GM23248 (cell line): ENCODE measurements around the gene AKAP10. TPM values are rescaled to one million over a fixed set of nuclear protein-coding genes. Genes with fewer than 3 reads are reported as not detected.

Experiments
- DNase-seq: peaks from one replicate; pipeline ENCODE4 v3.0.0-alpha.2; 2015
- H2AFZ ChIP-seq: fragments of 200-600 bp; sonication (generic); 2 replicates; pipeline ENCODE4 v1.6.1; 2016; ENCODE audit warnings: antibody characterized with exemption
- H3F3A ChIP-seq: fragments of 200-600 bp; sonication (generic); 2 replicates; pipeline ENCODE4 v1.6.1; 2016; ENCODE audit warnings: mild to moderate bottlenecking, antibody characterized with exemption, mixed run types; ENCODE audit not compliant: insufficient read depth
- H3K27ac ChIP-seq: fragments of 200-600 bp; sonication (generic); 2 replicates; pipeline ENCODE4 v1.5.1; 2016; ENCODE audit warnings: mild to moderate bottlenecking
- H3K27me3 ChIP-seq: fragments of 200-600 bp; sonication (generic); replicated peaks from 2 replicates; pipeline ENCODE4 v1.6.1; 2016; ENCODE audit warnings: mild to moderate bottlenecking; ENCODE audit not compliant: insufficient read depth
- H3K36me3 ChIP-seq: fragments of 200-600 bp; sonication (generic); 2 replicates; pipeline ENCODE4 v1.6.1; 2016; ENCODE audit warnings: low read depth, mild to moderate bottlenecking
- H3K4me1 ChIP-seq: fragments of 200-600 bp; sonication (generic); 2 replicates; pipeline ENCODE4 v1.6.1; 2016; ENCODE audit warnings: mild to moderate bottlenecking; ENCODE audit not compliant: insufficient read depth
- H3K4me2 ChIP-seq: fragments of 200-600 bp; sonication (generic); one replicate; pipeline ENCODE4 v1.6.1; 2016; ENCODE audit warnings: mild to moderate bottlenecking; ENCODE audit not compliant: unreplicated experiment
- H3K4me3 ChIP-seq: fragments of 200-600 bp; sonication (generic); 2 replicates; pipeline ENCODE4 v1.5.1; 2016; ENCODE audit warnings: mild to moderate bottlenecking
- H3K79me2 ChIP-seq: fragments of 200-600 bp; sonication (generic); 2 replicates; pipeline ENCODE4 v1.6.1; 2016; ENCODE audit warnings: mild to moderate bottlenecking; ENCODE audit not compliant: insufficient read depth
- H3K9ac ChIP-seq: fragments of 200-600 bp; sonication (generic); 2 replicates; pipeline ENCODE4 v1.6.1; 2016; ENCODE audit warnings: mild to moderate bottlenecking
- H3K9me2 ChIP-seq: fragments of 200-600 bp; sonication (generic); 2 replicates; pipeline ENCODE4 v1.6.1; 2016; ENCODE audit warnings: mixed run types, mild to moderate bottlenecking, moderate library complexity; ENCODE audit not compliant: insufficient read depth
- H3K9me3 ChIP-seq: fragments of 200-600 bp; sonication (generic); one replicate; pipeline ENCODE4 v1.6.1; 2017; ENCODE audit warnings: low read depth
- H4K20me1 ChIP-seq: fragments of 200-600 bp; sonication (generic); 2 replicates; pipeline ENCODE4 v1.6.0; 2016; ENCODE audit not compliant: insufficient read depth
- EZH2 ChIP-seq: fragments of 200-600 bp; sonication (generic); IDR thresholded peaks from 2 replicates; pipeline ENCODE4 v1.6.1; 2018; ENCODE audit warnings: antibody characterized with exemption, mild to moderate bottlenecking; ENCODE audit not compliant: insufficient read depth, poor library complexity, severe bottlenecking
- EZH2phosphoT487 ChIP-seq: fragments of 200-600 bp; sonication (generic); IDR thresholded peaks from 2 replicates; pipeline ENCODE4 v1.6.1; 2018; ENCODE audit warnings: antibody characterized with exemption, moderate library complexity, mild to moderate bottlenecking, low read depth; ENCODE audit not compliant: insufficient read depth
- WGBS, 2 experiments: methylation state at CpG; one replicate each; pipeline ENCODE4 v1.1.6; 2015 to 2017; ENCODE audit warnings: low lambda C conversion rate in 2 of 2, low coverage in 1 of 2; ENCODE audit errors: missing lambda C conversion rate in 2 of 2; 5-methylcytosine and 5-hydroxymethylcytosine counted together
- in situ Hi-C: fragments of 300-500 bp; cut with MboI; formaldehyde crosslinking; loops from 2 replicates; pipeline ENCODE4 v1.15.0; 2020
- polyA plus RNA-seq: library from polyadenylated mRNA; unstranded; fragments of >200 nt; fragmentation: Nextera tagmentation; extraction: Ambion mirVana; gene quantifications from 2 replicates; pipeline ENCODE4 v1.2.1, GENCODE V29; 2016
- total RNA-seq: library from RNA; depleted of rRNA; stranded (reverse); fragments of >200 nt; shearing (Covaris generic); gene quantifications from 2 replicates; pipeline ENCODE4 v1.2.3, GENCODE V29; 2014

AKAP10 gene
- total and polyA plus RNA-seq, 2 experiments from 2014 or later: 18.0 to 26.5 TPM

DNA sequence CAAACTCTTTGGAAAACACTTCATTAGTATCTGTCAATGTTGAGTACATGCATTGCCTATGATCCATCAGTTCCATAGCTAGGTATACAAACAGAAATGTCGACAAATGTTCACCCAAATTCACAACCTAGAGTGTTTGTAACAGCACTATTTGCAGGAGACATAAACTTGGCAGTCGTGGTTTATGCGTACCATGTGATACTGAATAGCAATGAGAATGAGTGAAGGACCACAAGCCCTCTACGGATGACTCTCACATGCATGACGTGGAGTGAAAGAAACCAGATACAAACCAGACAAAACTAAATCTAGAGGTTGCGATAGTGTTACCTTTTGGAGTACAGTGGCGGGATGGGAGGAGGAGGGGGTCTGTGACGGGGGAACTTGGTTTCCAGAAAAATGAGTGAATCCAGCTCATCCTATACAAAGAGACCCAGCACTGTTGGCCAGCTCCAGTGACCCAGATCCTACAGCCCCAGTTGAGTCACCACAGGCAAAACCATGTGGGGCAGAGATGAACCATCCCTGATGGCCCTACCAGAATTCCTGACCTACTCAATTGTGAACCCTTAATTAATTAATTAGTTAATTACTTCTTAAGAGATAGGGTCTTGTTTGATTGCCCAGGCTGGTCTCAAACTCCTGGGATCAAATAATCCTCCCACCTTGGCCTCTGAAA is 94.0 kb downstream of the AKAP10 start:
- no peak for TF ChIP-seq EZH2phosphoT487
- TF ChIP-seq EZH2: no peak
- H3K79me2 ChIP-seq: no peaks in the 10 kb centered on the region
- in situ Hi-C loops: no loop called here
- no peak overlapping the region for H3K4me3 ChIP-seq
- H3K36me3 ChIP-seq: no peaks in the 10 kb centered on the region
- no peak overlapping the region for H2AFZ ChIP-seq
- H3K9ac ChIP-seq: no peak overlapping the region
- no peak for DNase-seq
- H3K27me3 ChIP-seq: no peaks in the 10 kb centered on the region; the same call in 1 of the 2 replicates
- H4K20me1 ChIP-seq: no peaks in the 10 kb centered on the region
- no peaks in the 10 kb centered on the region for H3K9me2 ChIP-seq
- H3K4me2 ChIP-seq: no peak overlapping the region
- no peaks in the 10 kb centered on the region for H3K9me3 ChIP-seq
- H3K4me1 ChIP-seq: no peaks in the 10 kb centered on the region
- no peak overlapping the region for H3K27ac ChIP-seq
- H3F3A ChIP-seq: no peaks in the 10 kb centered on the region
- 81% methylated on average over 8 of the region's 8 CpGs for WGBS, 2 experiments

DNA sequence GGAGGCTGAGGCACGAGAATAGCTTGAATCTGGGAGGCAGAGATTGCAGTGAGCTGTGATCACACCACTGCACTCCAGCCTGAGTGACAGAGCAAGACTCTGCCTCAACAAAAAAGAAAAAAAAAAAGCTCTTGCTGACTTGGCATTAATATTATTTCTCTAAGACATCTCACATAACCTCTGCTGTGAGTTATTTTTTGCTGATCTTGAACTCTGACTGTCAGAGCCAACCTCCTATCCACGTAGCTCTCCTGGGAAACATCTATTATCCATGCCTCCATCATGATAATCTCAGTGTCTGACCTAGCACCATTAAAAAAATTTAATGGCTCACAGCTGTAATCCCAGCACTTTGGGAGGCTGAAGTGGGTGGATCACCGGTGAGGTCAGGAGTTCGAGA is 97.2 kb downstream of the AKAP10 start:
- no peaks in the 10 kb centered on the region for H3K9me3 ChIP-seq
- H3K4me3 ChIP-seq: no peak overlapping the region
- H4K20me1 ChIP-seq: no peaks in the 10 kb centered on the region
- in situ Hi-C loops: no loop called here
- 68 to 72% methylated on average over 4 of the region's 4 CpGs for WGBS, 2 experiments
- no peaks in the 10 kb centered on the region for H3K36me3 ChIP-seq
- H3K27me3 ChIP-seq: no peaks in the 10 kb centered on the region; the same call in none of the 2 replicates
- no peaks in the 10 kb centered on the region for H3F3A ChIP-seq
- no peak overlapping the region for H3K9ac ChIP-seq
- H2AFZ ChIP-seq: no peak overlapping the region
- no peaks in the 10 kb centered on the region for H3K9me2 ChIP-seq
- TF ChIP-seq EZH2 (no peak), EZH2phosphoT487 (no peak)
- DNase-seq: no peak
- H3K4me2 ChIP-seq: no peak overlapping the region
- H3K79me2 ChIP-seq: no peaks in the 10 kb centered on the region
- no peaks in the 10 kb centered on the region for H3K4me1 ChIP-seq
- H3K27ac ChIP-seq: no peak overlapping the region

DNA sequence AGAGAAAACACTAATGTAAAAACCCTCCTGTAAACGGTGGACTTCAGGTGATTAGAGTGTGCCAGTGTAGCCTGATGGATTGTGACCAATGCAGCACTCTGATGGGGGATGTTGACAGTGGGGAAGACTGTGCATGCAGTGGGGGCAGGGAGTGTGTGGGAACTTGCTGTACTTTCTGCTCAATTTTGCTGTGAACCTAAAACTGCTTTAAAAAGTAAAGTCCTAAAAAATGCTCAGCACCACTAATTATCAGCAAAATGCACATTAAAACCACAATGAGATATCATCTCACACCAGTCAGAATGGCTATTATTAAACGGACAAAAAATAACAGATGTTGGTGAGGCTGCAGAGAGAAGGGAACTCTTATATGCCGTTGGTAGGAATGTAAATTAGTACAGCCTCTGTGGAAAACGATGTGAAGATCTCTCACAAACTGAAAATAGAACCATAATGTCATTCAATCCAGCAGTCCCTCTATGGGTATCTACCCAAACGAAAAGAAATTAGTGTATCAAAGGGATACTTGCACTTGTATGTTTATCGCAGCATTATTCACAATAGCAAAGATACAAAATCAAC is 100.2 kb downstream of the AKAP10 start:
- 36 to 38% methylated on average over 6 of the region's 6 CpGs for WGBS, 2 experiments
- no peak overlapping the region for H3K4me3 ChIP-seq
- H3K9me3 ChIP-seq: no peaks in the 10 kb centered on the region
- no peaks in the 10 kb centered on the region for H3K4me1 ChIP-seq
- no peaks in the 10 kb centered on the region for H3K9me2 ChIP-seq
- H3K79me2 ChIP-seq: no peaks in the 10 kb centered on the region
- no peaks in the 10 kb centered on the region for H4K20me1 ChIP-seq
- H3K36me3 ChIP-seq: no peaks in the 10 kb centered on the region
- H2AFZ ChIP-seq: no peak overlapping the region
- TF ChIP-seq EZH2phosphoT487: no peak
- TF ChIP-seq EZH2: no peak
- H3F3A ChIP-seq: no peaks in the 10 kb centered on the region
- no peak for DNase-seq
- no peak overlapping the region for H3K9ac ChIP-seq
- no peak overlapping the region for H3K4me2 ChIP-seq
- no peaks in the 10 kb centered on the region; the same call in none of the 2 replicates for H3K27me3 ChIP-seq
- in situ Hi-C loops: no loop called here
- no peak overlapping the region for H3K27ac ChIP-seq

DNA sequence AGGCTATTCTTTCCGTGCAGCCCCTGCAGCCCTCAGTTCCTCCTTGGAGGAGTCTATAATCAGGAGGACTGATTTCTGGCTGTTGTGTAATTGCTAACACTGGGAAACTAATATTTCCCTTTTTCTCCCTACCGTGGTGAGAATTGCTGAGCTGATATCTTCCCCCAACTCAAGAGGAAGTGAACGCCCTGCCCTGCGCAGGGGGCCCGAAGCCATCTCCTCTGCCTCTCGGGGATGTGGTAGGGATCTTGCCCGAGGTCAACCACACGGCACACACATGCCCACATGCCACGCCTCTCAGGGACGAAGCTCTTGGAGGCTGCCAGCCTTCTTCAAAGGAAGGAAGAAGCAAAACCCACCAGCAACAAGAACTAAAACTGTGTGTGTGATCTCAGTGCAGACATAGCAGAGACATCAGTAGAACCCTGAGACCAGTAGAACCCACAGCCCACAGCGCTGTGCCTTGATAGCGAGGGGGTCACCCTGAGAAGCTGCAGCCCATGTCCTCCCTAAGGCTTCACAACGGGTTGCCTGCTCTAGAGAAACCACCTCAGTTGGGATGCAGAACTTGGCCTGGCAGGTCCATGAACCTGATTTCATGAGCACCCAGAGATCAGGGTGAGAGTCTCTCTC is 101.0 kb downstream of the AKAP10 start:
- no peak overlapping the region for H3K4me2 ChIP-seq
- no peaks in the 10 kb centered on the region for H3K4me1 ChIP-seq
- no peaks in the 10 kb centered on the region for H3K79me2 ChIP-seq
- H2AFZ ChIP-seq: no peak overlapping the region
- no peaks in the 10 kb centered on the region for H3K36me3 ChIP-seq
- no peak overlapping the region for H3K27ac ChIP-seq
- no peaks in the 10 kb centered on the region; the same call in none of the 2 replicates for H3K27me3 ChIP-seq
- no peaks in the 10 kb centered on the region for H4K20me1 ChIP-seq
- no peaks in the 10 kb centered on the region for H3F3A ChIP-seq
- in situ Hi-C loops: no loop called here
- TF ChIP-seq EZH2: no peak
- H3K9me2 ChIP-seq: no peaks in the 10 kb centered on the region
- H3K9ac ChIP-seq: no peak overlapping the region
- WGBS, 2 experiments: 73 to 77% methylated on average over 13 of the region's 13 CpGs
- H3K4me3 ChIP-seq: no peak overlapping the region
- no peaks in the 10 kb centered on the region for H3K9me3 ChIP-seq
- no peak for DNase-seq
